GM12878 (cell line): ENCODE results near the gene SYCE1L. TPM values are rescaled to one million over a fixed set of nuclear protein-coding genes. Genes with fewer than 3 reads are reported as not detected.

Experiments used
- BRCA1 ChIP-seq: IDR thresholded peaks from 2 replicates; pipeline ENCODE4 v1.6.1; 2011; ENCODE audit warnings: low read depth, low read length, improper control_type of control experiment
- CBX5 ChIP-seq: sonication (generic); IDR thresholded peaks from 2 replicates; pipeline ENCODE4 v1.6.1; 2016; ENCODE audit warnings: low read depth, moderate library complexity, mild to moderate bottlenecking, inconsistent platforms
- FOS ChIP-seq: IDR thresholded peaks from 3 replicates; pipeline ENCODE4 v1.6.1; 2011; ENCODE audit warnings: borderline replicate concordance; ENCODE audit not compliant: insufficient read length; ENCODE audit errors: extremely low read depth
- GABPA ChIP-seq: IDR thresholded peaks from 2 replicates; pipeline ENCODE4 v1.6.1; 2014; ENCODE audit warnings: antibody characterized with exemption, low read depth, mild to moderate bottlenecking, inconsistent platforms
- JUND ChIP-seq: IDR thresholded peaks from 2 replicates; pipeline ENCODE4 v1.6.1; 2012; ENCODE audit warnings: low read depth, mild to moderate bottlenecking, low read length, improper control_type of control experiment, moderate library complexity
- MEF2B ChIP-seq: fragments of 450-650 bp; IDR thresholded peaks from 2 replicates; pipeline ENCODE4 v1.6.1; 2018; ENCODE audit warnings: mild to moderate bottlenecking, moderate library complexity; ENCODE audit not compliant: partially characterized antibody, poor library complexity, severe bottlenecking
- NR2C1 ChIP-seq: fragments of 450-650 bp; IDR thresholded peaks from 2 replicates; pipeline ENCODE4 v1.6.1; 2017; ENCODE audit warnings: antibody characterized with exemption, mild to moderate bottlenecking, moderate library complexity
- ZNF384 ChIP-seq: IDR thresholded peaks from 2 replicates; pipeline ENCODE4 v1.6.1; 2012; ENCODE audit warnings: low read depth, mild to moderate bottlenecking, low read length, improper control_type of control experiment, borderline replicate concordance
- polyA plus RNA-seq, 11 experiments: library from polyadenylated mRNA; depleted of rRNA in 4 of 11; unstranded in 6 of 11; stranded (reverse) in 5 of 11; fragments of >200 nt; fragmentation: Nextera tagmentation in 4 of 11; fragmentation: Illumina TruSeq in 1 of 11; extraction: Ambion mirVana in 4 of 11; extraction: Trizol in 1 of 11; gene quantifications; 1 replicate in 1 of 11; 2 replicates in 10 of 11; pipeline versions ENCODE4 v1.2.1 to v1.2.3, GENCODE V29; 2011 to 2016; ENCODE audit warnings: inconsistent platforms in 2 of 11, missing spikeins in 2 of 11, low read depth in 1 of 11
- total RNA-seq, 4 experiments: library from RNA; depleted of rRNA in 3 of 4; stranded (reverse); fragments of >200 nt in 3 of 4; fragmentation: Illumina TruSeq in 1 of 4; extraction: Trizol in 1 of 4; gene quantifications; 2 replicates each; pipeline versions ENCODE4 v1.2.1 to v1.2.3, GENCODE V29; 2013 to 2021
- TF ChIP-seq, protein P1 (sequence below): fragments of 450-650 bp; IDR thresholded peaks from 2 replicates; pipeline ENCODE4 v1.6.1; 2017; ENCODE audit warnings: antibody characterized with exemption, mild to moderate bottlenecking, moderate library complexity

SYCE1L gene
- total and polyA plus RNA-seq, 10 of the 15 experiments (the other 5 are each of a cell fraction or from before 2014, with no cell fraction given) = 0.35 to 4.6 (median 0.91) TPM; not detected in 5

GRCh38 chr16:77190478-77191258 lies 8.5 kb upstream of the SYCE1L start, which contains the start of gene MON1B (continued):
- TF ChIP-seq NR2C1 = peak; percentile 54
- peak; percentile 60 for TF ChIP-seq FOS
- TF ChIP-seq, protein P1, sequence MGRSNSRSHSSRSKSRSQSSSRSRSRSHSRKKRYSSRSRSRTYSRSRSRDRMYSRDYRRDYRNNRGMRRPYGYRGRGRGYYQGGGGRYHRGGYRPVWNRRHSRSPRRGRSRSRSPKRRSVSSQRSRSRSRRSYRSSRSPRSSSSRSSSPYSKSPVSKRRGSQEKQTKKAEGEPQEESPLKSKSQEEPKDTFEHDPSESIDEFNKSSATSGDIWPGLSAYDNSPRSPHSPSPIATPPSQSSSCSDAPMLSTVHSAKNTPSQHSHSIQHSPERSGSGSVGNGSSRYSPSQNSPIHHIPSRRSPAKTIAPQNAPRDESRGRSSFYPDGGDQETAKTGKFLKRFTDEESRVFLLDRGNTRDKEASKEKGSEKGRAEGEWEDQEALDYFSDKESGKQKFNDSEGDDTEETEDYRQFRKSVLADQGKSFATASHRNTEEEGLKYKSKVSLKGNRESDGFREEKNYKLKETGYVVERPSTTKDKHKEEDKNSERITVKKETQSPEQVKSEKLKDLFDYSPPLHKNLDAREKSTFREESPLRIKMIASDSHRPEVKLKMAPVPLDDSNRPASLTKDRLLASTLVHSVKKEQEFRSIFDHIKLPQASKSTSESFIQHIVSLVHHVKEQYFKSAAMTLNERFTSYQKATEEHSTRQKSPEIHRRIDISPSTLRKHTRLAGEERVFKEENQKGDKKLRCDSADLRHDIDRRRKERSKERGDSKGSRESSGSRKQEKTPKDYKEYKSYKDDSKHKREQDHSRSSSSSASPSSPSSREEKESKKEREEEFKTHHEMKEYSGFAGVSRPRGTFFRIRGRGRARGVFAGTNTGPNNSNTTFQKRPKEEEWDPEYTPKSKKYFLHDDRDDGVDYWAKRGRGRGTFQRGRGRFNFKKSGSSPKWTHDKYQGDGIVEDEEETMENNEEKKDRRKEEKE = no peak
- TF ChIP-seq GABPA = peak; percentile 94
- no peak for TF ChIP-seq JUND
- TF ChIP-seq BRCA1 = 0 out of 2 replicates have a peak, but pooled peaks have one; percentile 15
- no peak for TF ChIP-seq ZNF384
- no peak for TF ChIP-seq CBX5
- TF ChIP-seq MEF2B = no peak
- TF ChIP-seq, all 136 proteins: peak for 60
